GM19372 (cell line): ENCODE measurements around the gene CBLN3.

Experiments used
- ATAC-seq: cut with Tn5 transposase; IDR thresholded peaks from one replicate; pipeline ENCODE4 v1.9.1; 2021; ENCODE audit warnings: mild to moderate bottlenecking, low read depth, moderate library complexity; ENCODE audit not compliant: unreplicated experiment

CBLN3 gene

DNA sequence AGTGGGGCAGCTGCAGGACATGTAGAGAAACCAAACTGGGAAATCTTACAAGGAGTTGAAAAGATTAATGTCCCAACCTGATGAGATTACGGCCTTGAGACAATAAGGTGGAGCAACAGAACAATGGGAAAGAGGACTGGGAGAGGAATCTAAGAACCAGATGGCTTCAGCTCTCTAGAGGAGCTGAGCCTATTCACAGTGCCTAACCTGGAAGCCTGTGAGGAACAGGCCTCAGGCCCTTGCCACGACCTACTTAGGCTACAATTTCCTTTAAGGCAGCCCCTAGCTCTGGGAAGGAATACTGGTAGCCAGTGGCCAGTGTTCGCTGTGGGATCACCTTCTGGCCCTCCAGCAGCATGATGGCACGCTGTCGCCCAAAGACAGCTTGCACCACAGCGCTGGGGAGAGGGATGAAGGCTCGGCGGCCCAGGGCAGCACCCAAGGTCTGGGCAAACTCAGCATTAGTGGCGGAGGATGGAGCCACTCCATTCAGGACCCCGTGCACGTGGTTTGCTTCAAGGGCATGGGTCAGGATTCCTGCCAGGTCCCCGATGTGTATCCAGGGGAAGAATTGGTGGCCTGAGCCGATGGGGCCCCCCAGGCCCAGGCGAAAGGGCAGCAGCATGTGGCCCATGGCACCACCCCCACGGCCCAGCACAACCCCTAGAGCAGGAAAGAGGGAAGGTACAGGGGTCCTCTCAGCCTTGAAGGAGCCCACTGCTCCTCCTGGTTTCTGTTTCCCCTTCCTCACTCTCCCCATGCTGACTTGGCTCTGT is 10.6 kb upstream of the CBLN3 start:
- no peak for ATAC-seq

- ATAC-seq, result no peak
Observed at GRCh38 chr14:24439257-24439656, 9.8 kb upstream of the CBLN3 start.

DNA sequence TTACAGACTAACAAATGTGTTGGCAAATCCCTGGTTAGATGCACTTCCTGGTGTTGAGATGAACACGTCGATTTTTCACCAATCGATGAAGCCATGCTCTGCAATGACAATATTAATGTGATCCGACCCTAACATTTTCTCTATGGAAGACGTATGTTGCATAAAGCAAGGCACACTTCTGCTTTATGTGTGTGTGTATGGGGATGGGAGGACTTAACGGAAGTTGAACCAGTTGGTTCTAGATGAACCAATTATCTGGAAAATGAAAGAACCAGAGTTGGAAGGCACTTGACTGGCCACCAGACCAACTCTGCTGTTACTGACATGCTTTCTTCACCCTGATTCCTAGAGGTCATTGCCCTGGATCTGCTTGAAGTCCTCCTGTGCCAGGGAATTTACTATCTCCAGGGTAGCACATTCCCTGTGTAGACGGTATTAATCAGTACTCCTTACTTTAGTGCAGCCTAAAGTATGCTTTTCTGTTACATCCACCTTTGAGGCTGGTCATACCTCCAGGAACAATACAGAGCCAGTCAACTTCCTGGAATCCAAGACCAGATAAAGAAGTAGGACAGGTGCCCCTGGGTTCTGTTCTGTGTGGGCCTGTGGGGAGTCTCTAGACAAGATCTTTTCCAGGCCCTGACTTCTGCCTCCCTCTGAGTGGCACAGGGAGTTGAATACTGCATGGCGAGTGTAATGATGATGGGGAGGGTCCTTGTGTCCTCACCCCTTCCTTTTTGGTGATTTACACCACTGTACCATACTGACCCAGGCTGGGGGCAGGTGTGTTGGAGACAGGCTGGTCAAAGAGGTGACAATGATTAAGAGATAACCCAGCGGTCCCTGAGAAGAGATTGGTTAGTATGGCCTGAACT is 9.0 kb upstream of the CBLN3 start:
- no peak for ATAC-seq

- no peak for ATAC-seq
Observed at GRCh38 chr14:24437736-24438067, 8.2 kb upstream of the CBLN3 start.

DNA sequence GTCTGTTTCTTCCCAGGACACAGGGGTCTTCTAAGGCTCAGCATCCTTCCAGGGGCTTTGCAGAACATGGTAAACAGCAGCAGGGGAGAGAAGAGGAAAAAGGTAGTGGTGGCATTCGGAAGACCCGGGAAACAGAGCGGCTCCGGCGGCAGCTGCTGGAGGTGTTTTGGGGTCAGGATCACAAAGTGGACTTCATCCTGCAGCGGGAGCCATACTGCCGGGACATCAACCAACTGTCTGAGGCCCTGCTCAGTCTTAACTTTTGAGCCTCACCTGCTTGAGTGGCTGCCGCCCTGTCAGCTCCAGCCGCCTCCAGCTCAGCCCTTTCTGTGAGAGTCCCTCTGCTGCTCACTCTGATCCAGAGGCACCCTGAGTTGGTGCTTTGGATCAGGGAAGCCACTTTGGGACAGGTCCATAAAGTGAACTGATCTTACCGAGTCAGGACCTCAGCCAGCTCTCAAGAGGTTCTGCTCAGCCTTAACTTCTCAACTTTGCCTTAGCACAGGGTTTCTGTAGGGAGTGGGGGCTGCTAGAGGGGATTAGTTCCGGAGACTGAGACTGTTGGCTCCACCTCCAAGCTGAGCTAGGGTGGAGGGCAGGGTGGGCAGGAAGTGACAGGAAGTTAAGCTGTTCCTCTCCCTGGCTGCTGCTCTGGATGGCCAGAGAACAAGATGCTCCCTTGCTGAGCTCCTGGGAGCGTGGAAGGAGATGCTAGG is 7.7 kb upstream of the CBLN3 start:
- no peak for ATAC-seq

- no peak for ATAC-seq
Observed at GRCh38 chr14:24436355-24437019, 7.0 kb upstream of the CBLN3 start.

GRCh38 chr14:24435998-24436354 is 6.5 kb upstream of the CBLN3 start:
- ATAC-seq, result no peak

GRCh38 chr14:24435192-24435810 is 5.8 kb upstream of the CBLN3 start:
- ATAC-seq, result no peak

DNA sequence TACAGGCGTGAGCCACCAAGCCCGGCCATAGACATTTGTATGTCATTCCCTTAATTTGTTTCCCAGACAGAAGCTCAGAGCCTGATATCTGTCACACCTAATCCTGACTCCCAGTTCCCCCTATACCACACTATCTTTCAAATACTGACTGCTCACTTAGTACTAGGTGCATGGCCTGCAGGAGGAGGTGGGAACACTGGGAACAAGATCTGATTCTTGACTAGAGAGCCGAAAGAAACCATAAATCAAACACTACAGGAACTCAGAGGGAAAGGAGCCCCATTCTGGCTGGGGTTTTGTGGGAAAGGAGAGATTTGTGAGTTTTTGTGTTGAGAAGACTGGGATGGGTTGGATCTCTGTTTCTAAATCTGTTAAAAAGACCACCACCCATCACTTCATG is 5.2 kb upstream of the CBLN3 start:
- no peak for ATAC-seq

DNA sequence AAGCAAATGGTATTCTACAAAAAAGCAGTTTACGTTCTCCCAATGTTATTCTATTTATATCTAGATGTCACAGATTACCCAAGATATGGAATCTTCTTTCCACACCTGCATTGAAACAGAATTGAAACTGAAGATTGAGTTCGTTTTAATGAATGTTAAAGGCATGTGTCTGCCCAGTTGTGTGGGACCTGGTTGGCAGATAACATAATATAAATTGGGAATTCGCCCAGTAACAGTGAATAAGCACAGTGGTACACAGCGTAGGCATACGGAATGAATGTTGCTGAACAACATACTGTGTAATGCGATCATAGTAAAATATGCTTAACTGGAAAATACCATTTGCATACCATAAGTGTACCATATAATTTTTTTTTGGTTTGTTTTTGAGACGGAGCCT is 4.6 kb upstream of the CBLN3 start:
- ATAC-seq, result no peak

DNA sequence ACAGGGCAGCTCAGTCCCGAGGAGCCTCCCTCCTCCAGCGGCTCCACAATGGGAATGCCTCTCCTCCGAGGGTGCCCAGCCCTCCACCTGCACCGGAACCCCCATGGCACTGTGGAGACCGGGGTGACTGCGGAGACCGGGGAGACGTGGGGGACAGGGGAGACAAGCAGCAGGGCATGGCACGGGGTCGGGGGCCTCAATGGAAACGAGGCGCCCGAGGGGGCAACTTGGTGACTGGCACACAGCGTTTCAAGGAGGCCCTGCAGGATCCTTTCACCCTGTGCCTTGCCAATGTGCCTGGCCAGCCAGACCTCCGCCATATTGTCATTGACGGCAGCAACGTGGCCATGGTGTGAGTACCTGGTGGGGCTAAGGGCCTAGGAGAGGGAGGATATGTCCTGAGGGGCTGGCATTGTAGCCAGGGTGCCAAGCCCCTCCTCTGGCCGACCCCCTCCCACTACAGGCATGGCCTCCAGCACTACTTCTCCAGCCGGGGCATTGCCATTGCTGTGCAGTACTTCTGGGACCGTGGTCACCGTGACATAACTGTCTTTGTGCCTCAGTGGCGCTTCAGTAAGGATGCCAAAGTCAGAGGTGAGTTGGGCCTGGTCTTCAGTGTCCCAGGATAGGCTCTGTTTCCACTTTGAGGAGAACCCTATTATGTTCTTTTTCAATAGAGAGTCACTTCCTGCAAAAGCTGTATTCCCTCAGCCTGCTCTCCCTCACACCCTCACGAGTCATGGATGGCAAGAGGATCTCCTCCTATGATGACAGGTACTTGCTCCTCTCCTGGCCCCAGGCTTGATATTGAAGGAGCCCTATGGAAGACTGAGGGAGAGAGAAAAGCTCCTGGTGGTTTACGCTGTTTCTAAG is 3.0 kb upstream of the CBLN3 start:
- ATAC-seq, result no peak

GRCh38 chr14:24431569-24432258 is 2.2 kb upstream of the CBLN3 start:
- peak; percentile 46 for ATAC-seq

DNA sequence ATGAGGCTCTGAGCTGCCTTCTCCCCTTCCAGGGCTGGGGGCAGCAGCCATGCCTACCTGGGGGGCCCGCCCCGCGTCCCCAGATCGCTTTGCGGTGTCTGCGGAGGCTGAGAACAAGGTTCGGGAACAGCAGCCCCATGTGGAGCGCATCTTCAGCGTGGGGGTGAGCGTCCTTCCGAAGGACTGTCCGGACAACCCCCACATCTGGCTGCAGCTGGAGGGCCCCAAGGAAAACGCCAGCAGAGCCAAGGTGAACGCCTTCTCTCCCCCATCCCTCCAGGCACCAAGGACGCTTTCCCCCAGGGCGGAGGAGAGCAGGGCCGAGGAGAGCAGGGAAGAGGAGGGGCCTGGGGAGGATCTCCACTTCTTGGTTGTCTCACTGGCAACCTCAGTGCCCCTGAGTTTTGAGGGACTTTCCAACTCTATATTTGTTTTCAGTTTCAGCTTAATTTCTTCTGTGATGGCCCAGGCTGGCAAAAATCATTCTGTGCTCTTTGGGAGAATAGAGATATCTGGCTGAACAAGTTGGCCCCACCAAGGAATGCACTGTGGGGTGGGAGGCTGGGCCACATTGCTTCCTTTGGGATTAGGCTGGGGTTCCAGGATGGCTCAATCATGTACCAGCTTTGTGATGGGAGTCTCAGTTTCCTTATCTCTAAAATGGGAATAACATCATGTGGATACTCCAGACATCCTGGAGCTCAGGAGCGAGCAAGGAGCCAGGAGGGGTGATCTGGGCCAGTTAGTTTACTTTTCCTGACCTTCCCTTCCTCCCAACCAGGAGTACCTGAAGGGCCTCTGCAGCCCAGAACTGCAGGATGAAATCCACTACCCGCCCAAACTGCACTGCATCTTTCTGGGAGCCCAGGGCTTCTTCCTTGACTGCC is 1.5 kb upstream of the CBLN3 start:
- no peak for ATAC-seq

DNA sequence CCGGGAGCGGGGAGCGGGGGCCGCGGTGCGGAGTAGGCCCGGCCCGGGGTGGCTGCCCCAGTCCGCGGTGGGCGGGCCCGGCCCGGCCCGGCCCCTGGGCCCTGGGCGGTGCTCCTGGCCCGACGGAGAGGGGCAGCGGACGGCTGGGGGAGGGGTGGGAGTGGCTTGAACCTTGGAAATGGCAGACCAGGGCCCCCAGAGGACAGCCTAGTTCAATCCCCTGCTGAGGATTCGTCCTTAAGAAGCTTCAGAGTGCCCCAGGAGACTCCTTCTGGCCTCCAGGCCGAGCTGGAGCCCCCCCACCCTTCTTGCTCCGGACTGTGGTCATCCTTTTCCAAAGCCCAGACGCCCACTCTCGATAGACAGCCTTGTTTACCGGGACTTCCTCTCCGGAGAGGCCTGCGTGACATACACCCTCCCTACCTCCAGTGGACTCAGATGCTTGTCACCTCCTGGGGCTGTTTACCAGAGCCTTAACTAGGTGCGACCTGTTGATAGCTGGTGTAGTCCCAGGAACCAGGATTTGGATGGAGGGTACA is 744 bp upstream of the CBLN3 start:
- peak; percentile 59 for ATAC-seq

DNA sequence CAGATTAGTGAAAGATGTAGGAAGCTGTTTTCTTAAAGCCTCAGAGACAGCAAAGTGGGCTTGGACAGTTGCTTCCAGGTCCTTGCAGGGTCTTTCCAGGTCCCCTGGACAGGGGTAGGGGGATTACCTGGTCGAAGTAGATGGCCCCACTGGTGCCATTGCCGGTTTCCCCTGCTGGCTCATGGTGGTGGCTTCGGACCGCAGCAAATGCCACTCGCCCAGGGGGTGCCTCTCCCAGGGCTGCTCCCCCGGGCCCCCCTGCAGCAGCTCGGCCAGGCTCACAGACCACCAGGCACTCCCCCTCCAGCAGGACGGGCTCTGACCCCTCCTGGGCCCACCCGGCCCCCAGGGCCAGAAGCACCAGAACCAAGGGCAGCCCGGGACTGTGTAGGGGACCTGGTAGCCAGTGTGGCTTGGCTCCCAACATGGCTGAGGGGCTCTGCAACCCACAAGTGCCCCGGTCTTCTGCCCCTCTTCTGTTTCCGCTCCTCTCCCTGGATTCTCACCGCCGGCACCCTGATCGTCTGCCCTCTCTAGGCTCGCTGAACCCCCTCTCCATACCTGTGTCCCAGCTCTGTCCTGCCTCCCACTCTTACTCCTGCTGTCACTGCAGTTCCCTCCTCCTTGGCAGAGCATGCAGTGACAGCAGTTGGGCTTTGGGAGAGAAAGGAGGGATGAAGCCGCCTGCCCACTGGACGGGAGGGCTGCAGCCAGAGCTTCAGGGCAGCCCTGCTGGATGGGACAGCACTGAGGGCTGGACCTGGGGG is 657 bp downstream of the CBLN3 start:
- no peak for ATAC-seq

DNA sequence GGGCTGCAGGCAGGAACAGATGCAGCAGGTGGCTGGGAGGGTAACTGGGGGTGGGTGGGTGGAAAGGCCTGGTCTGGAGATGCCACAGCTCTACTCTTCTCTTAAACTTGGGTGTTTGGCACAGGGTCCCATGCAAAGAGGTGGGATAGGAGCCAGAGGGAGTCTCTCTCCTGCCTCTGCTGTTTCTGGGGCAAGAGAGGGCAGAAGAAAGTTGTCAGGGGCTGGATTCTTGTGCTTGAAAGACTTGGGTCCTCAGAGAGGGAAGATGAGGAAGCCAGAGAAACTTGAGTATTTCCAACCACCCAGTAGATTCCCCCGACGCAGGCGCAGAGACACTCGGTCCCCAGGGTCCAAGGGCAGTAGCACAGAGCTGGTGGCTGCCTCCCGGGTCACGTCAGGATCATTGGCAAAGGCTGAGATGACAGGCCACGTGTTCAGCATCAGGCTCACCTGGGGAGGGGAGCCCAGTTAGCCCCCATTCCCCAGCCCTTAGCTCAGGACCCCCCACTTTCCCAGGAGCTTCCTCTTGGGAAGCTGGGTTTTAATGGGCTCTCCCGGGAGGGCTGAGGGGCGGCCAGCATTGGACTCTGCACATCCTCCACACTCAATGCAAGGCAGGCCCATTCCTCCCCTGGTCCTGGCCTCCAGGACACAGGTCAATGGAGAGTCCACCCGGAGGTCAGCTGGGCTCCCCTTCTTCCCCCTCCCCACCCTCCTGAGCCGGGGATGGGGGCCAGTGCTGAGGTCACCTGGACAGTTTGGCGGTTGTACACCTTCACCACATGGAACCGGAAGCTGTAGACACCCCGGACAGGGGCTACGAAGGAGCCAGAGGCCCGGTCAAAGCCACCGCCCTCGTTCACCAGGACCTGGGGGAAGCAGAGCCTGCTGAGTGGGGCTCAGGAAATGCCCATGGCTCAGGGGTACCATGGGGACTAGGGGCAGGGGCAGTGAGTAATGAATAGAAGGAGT is 1.6 kb downstream of the CBLN3 start:
- no peak for ATAC-seq
